HG03280 (cell line): Measurements from ENCODE around the gene CHMP4B.

Experiments
- ATAC-seq: cut with Tn5 transposase; IDR thresholded peaks from one replicate; pipeline ENCODE4 v1.9.1; 2021; ENCODE audit warnings: mild to moderate bottlenecking, moderate library complexity; ENCODE audit not compliant: unreplicated experiment

Gene CHMP4B

DNA sequence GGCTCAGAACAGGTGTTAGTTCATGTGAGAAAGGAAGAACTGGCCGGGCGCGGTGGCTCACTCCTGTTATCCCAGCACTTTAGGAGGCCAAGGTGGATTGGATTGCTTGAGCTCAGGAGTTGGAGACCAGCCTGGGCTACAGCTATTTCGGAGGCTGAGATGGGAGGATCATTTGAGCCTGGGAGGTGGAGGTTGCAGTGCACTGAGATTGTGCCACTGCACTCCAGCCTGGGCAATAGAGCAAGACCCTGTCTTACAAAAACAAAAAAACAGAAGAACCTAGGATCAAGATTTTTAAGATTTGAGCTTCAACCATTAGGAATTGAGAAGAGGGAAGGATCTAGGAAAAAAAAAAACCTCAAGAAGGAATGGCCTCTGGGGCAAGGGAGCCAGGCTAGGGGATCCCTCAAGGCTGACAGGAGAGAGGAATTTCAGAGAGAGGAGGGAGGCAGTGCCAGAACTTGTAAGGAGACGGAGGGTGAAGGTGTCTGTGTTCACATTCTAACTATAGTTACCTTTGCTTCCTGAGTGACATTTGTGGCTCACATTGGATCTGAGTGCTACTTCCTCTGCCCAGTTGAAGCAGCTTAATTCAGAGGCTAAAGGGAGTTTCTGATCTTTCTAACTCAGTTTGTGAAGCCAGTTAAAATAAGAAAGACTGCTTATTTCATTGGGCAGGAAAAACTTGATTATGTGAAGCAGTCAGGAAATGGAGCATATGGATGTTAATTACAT, 26.1 kb downstream of the CHMP4B start:
- ATAC-seq: no peak

DNA sequence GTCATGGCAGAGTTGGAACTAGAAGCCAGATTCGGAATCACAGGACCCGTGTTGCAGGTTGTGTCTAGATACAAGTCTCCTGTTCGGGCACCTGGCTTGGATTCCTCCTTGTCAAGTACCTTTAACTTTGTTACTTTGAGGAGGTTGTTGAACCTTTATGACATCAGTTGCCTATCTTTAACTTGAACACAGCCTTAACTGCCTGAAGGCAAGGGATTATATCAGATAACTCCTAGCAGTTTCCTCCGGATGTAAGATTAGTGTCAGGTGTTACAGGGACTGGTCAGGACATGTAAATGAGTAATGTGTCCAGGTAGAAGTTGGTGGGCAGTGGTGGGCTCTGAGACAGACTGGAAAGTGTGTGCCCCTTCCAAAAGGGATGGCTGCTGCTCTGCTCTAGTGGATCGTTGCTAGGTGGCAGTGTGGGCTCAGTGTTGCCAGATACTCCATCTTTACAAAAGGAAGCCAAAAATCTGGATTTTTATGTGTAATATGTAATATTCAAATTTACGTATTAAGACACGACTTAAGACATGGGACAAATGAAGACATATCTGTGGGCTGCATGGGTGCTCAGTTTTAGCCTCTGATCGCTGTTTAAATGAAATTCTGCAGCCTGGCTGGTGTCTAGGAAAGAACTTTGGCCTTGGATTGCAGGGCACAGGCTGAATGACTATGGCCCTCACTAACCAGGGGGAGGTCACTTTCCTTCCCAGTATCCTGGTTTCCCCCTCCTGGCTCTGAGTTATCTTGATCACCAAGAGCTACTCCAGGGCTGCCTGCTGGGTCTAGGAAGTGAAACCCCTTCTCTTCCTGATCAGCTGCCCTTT, 27.1 kb downstream of the CHMP4B start:
- no peak for ATAC-seq

DNA sequence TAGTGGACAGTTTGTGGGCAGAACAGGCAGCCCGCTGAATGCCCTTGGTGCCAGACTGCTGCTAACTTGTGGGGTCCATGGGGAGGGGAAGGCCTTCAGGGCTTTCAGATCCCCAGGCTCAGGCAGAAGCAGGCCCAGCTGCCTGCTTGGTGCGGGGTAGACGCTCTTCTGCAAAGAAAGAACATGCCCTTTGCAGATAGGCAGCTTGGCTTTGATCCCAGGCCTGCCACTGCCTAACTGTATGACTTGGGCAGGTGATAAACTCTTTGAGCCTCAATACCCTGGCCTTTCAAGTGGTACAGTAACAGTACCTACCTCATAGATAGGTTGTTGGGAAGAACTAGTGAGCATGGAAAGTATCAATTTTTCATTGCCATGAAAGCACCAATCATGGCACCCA, 28.4 kb downstream of the CHMP4B start:
- no peak for ATAC-seq

DNA sequence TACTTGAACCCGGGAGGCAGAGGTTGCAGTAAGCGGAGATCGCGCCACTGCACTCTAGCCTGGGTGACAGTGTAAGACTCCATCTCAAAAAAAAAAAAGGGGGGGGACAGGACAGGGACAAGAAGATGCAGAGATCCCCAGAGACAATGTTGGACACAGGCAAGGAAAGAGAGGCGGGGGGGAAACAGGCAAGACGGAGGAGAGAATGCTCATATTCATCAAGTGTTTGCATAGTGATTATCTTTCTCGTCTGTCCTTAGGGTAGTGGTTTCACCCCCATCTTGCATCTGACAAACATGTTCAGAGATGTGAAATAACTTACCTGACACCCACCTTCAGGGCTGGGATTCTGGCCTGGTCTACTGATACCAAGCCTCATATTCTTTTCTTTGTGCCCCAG, 29.0 kb downstream of the CHMP4B start:
- ATAC-seq: no peak

DNA sequence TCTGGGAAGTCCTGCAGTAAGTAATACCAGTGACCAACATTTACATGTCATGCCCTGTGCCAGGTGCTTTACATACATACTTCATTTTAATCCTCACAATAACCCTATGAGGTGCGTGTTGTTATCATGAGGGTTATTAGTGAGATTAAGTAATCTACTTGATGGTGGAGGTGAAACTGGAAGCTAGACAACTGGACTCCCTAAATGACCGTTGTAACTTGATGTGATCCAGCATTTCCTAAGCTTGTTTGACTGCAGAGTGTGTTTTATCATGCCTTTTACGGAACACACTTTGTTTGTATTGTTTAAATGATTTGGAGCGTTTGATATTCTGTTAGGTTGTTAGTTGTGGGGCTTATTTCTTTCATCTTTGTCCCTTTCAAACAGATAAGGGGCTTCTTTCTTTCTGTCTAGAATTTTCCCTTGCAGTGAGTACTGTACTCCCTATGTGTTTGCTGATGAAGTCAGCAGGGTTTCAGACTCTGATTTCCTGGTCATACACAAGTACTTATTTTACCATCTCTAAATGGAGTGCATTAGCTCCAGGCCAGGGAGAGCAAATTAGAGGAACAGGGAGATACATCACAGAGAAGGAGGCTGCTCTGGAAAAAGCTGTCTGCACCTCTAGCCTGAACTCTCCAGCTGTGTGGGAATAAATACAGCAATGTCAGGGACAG, 29.7 kb downstream of the CHMP4B start:
- ATAC-seq: no peak

DNA sequence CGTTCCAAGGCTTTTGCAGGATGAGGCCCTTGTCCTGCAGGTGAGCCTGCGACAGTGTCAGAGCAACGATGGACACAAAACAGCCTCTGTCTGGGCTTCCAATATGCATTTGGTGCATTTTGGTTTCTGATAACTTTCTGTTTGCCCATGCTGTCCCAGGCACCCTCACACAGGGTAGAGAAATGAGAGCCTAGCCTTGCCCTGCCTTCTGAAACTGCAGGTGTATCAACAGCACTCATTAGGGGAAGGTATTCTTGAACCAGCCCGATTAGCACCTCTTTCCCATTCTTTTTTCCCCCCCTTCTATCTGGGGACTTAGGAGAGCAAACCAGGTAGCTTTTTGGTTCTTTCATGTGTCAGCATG, 30.3 kb downstream of the CHMP4B start:
- no peak for ATAC-seq

DNA sequence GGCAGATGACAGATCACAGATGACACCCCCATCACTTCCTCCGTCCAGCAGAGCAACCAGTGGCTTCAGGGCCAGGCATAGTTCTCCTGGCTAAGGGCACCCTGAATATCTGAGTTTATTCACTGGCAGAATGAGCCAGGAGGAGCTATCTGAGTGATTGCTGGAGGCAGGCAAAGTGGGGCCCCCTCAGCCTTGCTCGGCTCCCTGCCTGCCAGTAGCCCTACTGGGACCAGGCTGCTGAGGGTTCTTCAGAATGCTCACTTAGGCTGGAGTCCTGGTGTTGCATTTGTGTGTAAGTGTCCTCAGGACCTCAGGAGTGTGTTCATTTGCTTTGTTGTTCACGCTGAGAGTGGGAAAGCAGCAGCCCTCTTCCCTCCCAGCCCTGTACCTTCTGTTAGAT, 31.2 kb downstream of the CHMP4B start:
- no peak for ATAC-seq

DNA sequence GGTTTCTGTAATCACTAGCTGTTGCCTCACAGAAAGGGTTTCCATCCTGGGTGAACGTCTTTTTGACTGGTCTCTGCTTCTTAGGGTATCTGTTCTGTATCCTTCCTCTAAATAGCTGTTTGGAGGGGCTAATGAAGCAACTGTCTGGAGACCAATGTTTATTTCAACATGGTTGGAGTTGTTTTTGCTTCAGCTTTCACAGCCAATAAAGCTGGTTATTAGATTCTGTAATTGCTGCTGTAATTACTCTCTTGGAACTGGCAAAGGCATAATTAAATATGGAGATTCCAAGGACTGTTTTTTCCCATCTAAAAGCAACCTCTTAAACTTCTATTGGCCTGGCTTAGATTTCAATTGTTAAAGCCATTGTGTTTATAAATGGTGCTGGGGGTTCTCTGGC, 31.9 kb downstream of the CHMP4B start:
- ATAC-seq: no peak

DNA sequence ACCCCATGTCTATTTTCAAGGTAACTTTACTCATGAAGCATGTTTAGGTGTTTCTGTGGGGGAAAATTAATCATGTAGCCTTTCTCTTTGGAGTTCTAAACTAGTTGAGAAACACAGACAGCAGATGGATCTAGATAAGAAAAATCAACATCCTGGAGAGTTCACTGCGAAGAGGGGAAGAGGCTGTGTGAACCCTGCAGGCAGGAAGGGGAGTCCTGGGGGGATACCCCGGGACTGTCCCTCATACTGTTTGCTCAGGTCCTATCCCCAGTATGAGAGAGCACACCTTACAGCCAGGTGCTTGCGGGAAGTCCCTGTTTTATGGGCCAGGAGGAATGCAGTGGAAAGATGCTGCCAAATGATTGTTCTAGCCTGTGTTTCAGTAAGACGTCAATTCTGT, 32.7 kb downstream of the CHMP4B start:
- ATAC-seq: no peak

DNA sequence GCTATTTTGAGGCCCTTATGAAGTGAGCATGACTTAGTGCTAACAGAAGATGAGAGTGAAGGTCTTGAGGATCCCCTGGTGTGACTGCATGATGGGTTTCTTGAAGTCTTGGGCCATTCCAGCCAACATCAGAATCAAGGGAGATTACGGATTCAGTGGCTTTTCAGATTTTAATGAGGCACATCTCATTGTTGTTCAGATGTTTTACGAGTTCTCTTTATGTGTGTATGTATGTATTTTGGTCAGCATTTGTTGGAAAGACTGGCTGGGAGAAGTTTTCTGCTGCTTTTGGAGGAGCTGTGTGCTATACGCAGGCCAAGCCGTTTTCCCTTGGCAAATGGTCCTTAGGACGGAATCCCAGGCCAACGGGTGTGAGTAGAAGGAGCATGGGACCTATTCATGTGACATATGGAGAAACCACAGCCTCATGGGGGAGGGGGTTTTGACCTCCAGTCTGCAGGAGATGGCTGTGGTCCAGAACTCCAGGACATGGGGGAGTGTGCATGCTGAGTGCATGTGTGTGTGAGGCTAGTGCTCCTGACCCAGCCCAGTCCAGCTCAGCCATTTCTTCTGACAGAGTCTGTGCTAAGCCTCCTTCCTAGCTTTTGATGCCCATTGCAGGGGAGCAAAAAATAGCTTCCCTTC, 35.3 kb downstream of the CHMP4B start:
- no peak for ATAC-seq

DNA sequence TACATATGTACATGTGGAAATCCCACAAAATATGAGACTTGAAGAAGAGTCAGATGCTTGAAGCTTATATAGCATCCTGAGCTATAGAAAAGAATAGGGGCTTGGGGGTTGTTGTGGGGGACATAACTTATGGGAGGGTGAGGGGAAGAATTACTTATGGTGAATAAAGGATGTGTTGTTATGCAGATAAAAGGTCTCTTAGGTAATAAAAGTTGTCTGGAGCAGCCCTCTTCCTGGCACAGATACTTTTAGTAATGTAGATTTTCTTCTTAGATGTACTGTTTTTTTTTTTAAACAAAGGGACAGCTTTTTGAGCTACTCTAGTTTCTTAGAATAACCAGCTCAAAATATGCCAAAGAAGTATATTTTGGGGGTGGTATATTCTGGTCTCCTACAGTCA, 35.9 kb downstream of the CHMP4B start:
- no peak for ATAC-seq

DNA sequence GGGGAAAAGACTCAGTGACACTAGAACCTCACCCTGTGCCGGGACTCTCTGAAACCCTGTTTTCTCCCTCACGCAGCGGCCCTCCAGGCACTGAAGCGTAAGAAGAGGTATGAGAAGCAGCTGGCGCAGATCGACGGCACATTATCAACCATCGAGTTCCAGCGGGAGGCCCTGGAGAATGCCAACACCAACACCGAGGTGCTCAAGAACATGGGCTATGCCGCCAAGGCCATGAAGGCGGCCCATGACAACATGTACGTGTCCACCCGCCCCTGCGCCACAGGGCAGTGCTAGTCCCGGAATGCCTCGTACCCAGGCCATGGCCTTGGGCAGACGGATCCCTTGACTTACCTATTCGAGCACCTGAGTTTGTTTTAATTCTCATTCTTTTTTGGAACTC, 37.2 kb downstream of the CHMP4B start:
- ATAC-seq: no peak

DNA sequence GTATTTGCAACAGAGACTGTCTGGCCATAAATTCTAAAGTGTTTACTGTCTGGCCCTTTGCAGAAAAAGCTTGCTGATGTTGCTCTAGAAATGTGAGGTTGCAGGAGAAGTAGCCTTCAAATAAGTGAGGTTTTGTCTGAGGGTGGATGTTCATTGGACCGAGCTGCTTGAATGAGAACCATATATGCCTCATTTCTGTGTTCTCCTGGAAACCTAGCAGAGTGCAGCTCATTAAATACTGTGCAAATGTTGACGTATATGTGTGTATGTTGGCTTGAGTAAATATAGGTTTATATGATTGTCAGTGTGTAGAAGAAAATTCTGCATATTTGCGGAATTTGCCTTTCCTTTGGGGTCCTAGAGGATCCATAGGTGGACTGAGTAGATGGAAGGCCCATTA, 39.0 kb downstream of the CHMP4B start:
- ATAC-seq: no peak

DNA sequence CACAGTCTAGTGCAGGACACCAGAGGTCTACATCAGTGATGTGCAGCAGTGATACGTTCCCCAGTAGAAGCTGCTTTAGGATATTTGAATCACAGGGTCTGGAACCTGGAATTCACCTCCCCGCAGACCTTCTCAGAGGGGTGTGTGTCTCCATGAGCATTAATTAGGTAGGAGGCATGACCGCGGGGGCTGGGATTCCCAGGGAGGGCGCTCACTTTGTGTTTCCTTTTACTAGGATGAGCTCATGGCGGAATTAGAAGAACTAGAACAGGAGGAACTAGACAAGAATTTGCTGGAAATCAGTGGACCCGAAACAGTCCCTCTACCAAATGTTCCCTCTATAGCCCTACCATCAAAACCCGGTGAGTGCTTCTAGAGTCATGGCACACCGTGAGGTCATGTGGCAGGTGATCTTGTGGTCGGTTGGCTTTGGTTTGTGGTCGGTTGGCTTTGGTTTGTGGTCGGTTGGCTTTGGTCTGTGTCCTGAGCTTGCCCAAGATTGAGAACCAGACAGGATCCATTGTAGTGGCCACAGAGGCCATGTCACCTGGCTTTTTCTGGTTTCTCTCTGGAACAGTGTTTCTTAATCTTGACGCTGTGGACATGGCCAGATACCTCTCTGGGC, 40.8 kb downstream of the CHMP4B start:
- no peak for ATAC-seq

DNA sequence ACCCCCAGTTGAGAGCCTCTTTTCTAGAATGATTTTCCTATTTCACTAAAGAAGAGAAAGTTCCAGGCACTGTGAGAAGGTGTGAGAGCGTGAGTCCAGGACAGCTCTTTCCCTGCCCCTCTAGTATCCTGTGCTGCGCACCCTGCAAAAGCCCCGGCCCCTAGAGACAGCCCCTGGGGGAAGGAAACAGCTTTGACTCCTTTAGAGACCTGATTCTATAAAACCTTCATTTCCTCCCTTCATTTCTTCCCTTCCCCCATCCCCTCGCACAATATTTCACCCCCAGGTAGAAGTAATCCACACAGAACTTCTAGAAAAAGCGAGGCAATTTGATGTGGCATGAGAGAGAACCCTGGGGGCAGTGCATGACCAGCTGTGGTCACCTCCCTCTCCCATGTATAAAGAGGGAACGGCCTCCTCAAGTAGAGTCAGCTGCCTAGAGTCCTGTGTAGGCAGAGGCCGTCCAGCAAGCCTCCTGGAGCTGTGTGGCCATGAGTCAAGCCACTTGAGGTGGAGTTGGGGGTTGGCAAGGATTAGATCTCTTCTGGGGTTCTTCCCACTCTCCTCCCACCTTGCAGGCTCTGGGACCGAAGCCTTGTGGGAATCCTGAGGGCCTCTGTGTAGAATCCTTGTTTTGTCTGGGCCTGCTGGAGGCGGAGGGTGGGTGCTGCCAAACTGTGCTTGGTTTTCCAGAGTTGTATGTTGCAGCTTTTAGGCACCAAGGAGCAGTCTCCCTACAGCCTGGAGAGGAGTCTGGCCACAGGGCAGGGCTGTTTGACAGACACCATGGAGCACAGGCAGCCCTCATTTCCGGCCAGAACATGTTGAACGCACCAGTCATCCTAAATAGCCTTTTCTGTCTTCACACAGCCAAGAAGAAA, 41.7 kb downstream of the CHMP4B start:
- no peak for ATAC-seq

DNA sequence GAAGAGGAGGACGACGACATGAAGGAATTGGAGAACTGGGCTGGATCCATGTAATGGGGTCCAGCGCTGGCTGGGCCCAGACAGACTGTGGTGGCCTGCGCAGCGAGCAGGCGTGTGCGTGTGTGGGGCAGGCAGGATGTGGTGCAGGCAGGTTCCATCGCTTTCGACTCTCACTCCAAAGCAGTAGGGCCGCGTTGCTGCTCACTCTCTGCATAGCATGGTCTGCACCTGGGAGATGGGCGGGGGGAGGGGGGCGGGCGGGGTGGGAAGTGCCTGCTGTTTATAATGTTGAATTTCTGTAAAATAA, 42.3 kb downstream of the CHMP4B start:
- no peak for ATAC-seq

DNA sequence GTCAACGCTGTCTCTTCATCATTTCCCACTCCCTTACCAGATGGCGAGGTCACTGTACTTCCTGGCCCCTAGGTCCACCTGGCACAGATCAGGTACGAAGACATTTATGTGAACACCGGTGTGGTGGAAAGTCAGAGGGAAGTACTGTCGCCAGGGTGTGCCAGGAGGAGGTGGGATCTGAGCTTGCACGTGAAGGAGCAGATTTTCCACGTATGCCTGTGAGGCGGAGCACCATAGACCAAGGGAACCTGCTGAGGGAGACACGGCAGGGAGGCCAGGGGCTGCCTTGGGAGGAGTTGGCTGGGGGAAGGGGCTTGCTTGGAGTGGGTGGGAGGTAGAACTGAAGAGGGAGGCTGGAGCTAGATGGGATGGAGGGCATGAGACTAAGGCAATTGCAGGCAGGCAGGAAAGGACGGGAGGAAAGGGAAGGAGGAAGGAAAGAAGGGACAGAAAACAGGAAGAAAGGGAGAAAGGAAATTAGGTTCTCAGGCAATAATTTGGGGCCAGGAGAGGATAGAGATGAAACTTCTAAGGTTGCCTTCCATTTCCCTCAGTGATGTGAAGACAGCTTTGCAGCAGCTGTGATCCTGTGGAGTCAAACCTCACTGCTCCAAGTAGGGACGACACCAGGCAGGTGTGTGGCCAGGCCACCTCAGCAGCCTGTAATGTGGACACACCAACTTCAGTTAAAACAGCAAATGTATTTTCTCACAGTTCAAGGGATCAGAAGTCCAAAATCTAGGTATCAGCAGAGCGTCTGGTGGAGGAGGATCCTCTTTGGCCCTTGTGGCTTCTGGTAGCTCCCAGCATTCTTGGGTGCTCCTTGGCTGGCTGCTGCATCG, 46.8 kb downstream of the CHMP4B start:
- no peak for ATAC-seq

DNA sequence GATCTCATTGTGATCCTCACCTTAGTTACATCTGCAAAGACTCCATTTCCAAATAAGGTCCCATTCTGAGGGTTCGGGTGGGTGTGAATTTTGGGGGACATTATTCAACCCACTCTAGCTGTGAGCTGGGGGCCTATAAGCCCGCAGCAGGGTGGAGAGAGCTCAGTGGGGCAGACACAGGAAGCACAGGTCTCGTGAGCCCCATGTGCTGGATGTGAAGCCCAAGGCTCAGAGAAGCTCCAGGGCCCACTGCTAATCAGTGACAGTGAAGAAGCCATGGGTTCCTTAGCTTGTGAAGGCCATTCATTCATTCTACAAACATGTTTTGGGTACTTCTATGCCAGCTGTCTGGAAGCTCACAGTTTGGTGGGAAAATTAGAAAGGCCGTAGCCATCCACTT, 47.5 kb downstream of the CHMP4B start:
- no peak for ATAC-seq

DNA sequence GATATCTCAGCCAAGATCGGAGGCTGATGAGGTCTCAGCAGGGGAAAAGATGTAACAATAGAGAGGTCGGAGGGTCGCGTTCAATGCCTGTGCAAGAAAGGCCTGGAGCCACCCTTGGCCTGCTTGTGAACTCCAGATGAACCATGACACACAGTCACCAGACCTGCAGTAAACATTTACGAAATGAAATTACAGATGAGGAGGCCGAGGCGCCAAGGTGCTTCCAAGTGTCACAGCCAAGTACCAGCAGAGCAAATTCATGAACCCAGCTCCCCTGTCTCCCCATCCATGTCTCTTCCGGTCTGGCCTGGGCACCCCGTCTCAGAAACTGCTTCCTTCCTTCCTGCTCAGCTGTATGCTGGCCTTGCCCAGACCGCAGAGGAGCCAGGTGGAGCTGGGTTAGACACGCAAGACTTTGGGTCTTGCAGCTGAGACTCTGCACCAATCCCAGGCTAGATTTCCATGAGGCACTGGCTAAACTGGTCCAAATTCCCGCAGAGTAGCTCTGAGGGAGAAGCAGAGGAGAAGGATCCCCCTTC, 48.1 kb downstream of the CHMP4B start:
- no peak for ATAC-seq
